Naive thymus-derived CD8-positive, alpha-beta T cell (primary cell): ENCODE results near the gene NISCH. TPM values are rescaled to one million over a fixed set of nuclear protein-coding genes. Genes with fewer than 3 reads are reported as not detected.

Source experiments
- ATAC-seq, 2 donors: fragments of 150-1000 bp; cut with Tn5 transposase in 1 of 2; sonication (Bioruptor Pico), chemical (Tn5 transposase) in 1 of 2; 1 replicate in 1 of 2; 2 replicates in 1 of 2; pipeline ENCODE4 v1.10.0; 2021; ENCODE audit warnings: mild to moderate bottlenecking in 2 of 2, moderate library complexity in 2 of 2
- POLR2A ChIA-PET: fragments of 350-600 bp; sonication (Branson Sonifier 250); formaldehyde crosslinking; loops from one replicate; lab custom pipeline; 2021; ENCODE audit warnings: antibody characterized with exemption; lab: Charles Lee
- DNase-seq, 10 donors: peaks; one replicate each; pipeline versions ENCODE4 v3.0.0 to v3.0.0-alpha.2; 2020 to 2022
- H3K27ac Mint-ChIP-seq, 10 donors: one replicate each; pipeline ENCODE4 v1.8.0; 2020 to 2022; ENCODE audit warnings: mild to moderate bottlenecking in 10 of 10, mixed read lengths in 10 of 10, moderate library complexity in 4 of 10, inconsistent platforms in 1 of 10
- H3K27me3 Mint-ChIP-seq, 5 donors: one replicate each; pipeline ENCODE4 v1.8.0; 2021 to 2022; ENCODE audit warnings: mixed read lengths in 5 of 5
- H3K36me3 Mint-ChIP-seq, 3 donors: one replicate each; pipeline ENCODE4 v1.8.0; 2020 to 2022; ENCODE audit warnings: mixed read lengths in 3 of 3, mild to moderate bottlenecking in 2 of 3, inconsistent platforms in 1 of 3
- H3K4me1 Mint-ChIP-seq, 4 donors: one replicate each; pipeline ENCODE4 v1.8.0; 2021 to 2022; ENCODE audit warnings: mixed read lengths in 4 of 4
- H3K4me3 Mint-ChIP-seq, 10 donors: one replicate each; pipeline ENCODE4 v1.8.0; 2020 to 2022; ENCODE audit warnings: mild to moderate bottlenecking in 10 of 10, mixed read lengths in 10 of 10, moderate library complexity in 6 of 10, inconsistent platforms in 1 of 10
- H3K9me3 Mint-ChIP-seq, 9 donors: one replicate each; pipeline ENCODE4 v1.8.0; 2020 to 2022; ENCODE audit warnings: mixed read lengths in 9 of 9, mild to moderate bottlenecking in 3 of 9, inconsistent platforms in 1 of 9, moderate library complexity in 1 of 9
- polyA plus RNA-seq, 3 donors: library from polyadenylated mRNA; unstranded; fragments of 300-500 nt; fragmentation: Illumina TruSeq; gene quantifications; one replicate each; pipeline ENCODE4 v1.2.3, GENCODE V29; 2021
- total RNA-seq, 8 experiments: library from RNA in 2 of 8; stranded (reverse) in 2 of 8; gene quantifications; one replicate each; pipeline ENCODE4 v1.2.3 and lab custom pipeline; 2021 to 2026

Gene NISCH
- total and polyA plus RNA-seq, 5 experiments from 2014 or later = 17.8 to 191 (median 30.1) TPM

DNA sequence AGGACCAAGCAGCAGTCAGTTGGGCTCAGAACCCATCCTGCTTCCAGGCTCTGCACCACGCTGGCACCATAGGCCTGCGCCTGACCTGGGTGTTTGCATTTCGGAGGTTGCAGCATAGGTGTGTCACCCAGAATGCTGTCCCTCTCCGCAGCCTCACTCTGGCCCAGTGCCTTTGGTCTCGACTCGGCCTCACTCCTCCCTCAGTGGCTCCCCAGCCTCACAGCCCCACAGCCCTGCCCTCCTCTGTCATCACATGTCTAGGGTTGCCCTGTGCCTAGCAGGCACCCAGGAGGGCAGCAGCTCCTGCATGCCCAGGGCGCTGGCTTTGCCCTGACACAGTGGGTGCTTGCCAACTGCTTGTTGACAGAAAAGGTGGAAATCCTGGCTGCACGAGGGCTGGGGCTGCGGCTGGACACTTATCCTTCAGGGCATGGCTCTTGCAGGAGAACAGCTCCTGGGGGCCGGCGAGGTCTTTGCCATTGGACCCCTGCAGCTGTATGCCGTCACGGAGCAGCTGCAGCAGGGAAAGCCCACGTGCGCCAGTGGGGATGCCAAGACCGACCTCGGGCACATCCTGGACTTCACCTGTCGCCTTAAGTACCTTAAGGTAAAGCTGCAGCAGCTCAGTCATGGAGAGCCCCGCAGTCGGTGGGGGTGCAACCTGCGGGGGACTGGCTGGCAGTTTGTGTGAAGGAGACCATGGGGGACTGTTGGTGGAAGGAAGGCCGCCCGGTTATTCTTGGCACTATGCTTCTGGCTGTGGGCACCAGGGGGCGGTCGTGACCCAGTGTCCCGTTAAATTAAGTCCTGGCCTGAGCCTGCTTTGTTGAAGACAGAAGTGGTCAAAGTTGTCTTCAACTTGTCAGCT, 16.2 kb downstream of the NISCH start:
- Mint-ChIP-seq H3K9me3 (no peaks in the 10 kb centered on the region), H3K27me3 (no peaks in the 10 kb centered on the region), H3K4me3 (no peak overlapping the region), H3K27ac (peak overlapping the region in 1 of 10 donors; percentile 44), H3K36me3 (peaks cover 0 to 74% (median 2%) of the 10 kb centered on the region in 3 donors), H3K4me1 (peaks cover 0 to 6% (median under 1%) of the 10 kb centered on the region in 4 donors)
- ATAC-seq = peak; percentile 35 to 36
- POLR2A ChIA-PET = no interaction called here
- DNase-seq = peak in 3 of 10 donors; percentile 17 to 60 (median 20)

DNA sequence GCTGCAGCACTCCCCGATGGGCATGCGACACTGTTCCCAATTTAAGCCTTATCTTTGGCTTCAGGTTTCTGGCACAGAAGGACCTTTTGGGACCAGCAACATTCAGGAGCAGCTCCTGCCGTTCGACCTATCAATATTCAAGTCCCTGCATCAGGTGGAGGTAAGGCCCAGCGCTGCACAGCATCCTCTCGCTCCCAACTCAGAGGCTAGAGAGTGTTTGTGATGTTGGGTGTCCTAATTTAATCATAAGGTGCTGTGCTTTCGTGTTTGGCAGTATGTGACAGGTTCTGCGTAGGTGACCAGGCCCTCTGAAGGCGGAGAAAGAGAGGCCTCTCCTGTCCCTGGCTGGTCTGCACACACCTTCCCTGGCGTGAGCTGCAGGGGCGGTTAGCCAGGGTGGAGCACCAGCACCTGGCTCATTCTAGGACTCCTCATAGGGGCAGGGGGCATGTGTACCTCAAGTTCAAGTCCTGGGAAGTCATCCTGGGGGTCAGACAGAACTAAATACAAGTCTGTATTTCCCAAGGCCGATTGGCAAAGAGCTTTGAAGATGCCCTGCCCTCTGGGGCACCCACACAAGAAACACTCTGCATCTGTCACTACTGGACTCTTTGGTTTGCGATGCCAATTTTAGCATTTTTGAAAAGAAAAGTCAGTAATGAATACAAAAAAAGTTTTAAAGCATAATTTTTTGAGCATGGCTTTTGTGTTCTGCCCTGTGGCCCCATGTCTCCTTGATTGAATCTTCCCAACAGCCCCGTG, 17.0 kb downstream of the NISCH start:
- DNase-seq (no peak), ATAC-seq (no peak)
- H3K4me1 Mint-ChIP-seq = peaks cover 0 to 5% (median under 1%) of the 10 kb centered on the region in 4 donors
- peak overlapping the region in 2 of 10 donors; percentile 12 to 44 for H3K27ac Mint-ChIP-seq
- no peaks in the 10 kb centered on the region for H3K9me3 Mint-ChIP-seq
- no peaks in the 10 kb centered on the region for H3K27me3 Mint-ChIP-seq
- peaks cover 0 to 78% (median 2%) of the 10 kb centered on the region in 3 donors for H3K36me3 Mint-ChIP-seq
- POLR2A ChIA-PET = no interaction called here
- no peak overlapping the region for H3K4me3 Mint-ChIP-seq

DNA sequence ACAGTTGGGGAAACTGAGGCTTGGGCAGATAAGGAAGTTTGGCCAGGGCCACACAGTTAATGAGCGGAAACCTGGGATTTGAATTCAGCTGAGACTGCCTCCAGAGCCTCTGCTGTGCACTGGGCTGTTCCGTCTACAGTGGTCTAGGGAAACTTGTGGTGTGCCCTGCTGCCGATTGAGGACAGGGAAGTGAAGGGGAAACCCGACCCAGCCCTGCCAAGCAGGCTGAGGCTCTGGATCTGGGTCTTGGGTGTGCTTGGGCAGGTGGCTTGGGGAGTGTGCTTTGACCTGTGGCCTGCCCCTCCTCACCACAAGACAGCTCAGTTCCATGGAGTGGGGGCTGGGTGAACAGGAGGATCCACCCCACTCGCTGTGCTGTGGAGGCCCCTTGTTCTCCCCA, 17.6 kb downstream of the NISCH start:
- Mint-ChIP-seq H3K27ac (no peak overlapping the region), H3K36me3 (peaks cover 0 to 82% (median 3%) of the 10 kb centered on the region in 3 donors), H3K9me3 (no peaks in the 10 kb centered on the region), H3K27me3 (no peaks in the 10 kb centered on the region), H3K4me3 (no peak overlapping the region), H3K4me1 (peaks cover 0 to 5% (median under 1%) of the 10 kb centered on the region in 4 donors)
- no peak for ATAC-seq
- POLR2A ChIA-PET = no interaction called here
- peak in 1 of 10 donors; percentile 32 for DNase-seq

DNA sequence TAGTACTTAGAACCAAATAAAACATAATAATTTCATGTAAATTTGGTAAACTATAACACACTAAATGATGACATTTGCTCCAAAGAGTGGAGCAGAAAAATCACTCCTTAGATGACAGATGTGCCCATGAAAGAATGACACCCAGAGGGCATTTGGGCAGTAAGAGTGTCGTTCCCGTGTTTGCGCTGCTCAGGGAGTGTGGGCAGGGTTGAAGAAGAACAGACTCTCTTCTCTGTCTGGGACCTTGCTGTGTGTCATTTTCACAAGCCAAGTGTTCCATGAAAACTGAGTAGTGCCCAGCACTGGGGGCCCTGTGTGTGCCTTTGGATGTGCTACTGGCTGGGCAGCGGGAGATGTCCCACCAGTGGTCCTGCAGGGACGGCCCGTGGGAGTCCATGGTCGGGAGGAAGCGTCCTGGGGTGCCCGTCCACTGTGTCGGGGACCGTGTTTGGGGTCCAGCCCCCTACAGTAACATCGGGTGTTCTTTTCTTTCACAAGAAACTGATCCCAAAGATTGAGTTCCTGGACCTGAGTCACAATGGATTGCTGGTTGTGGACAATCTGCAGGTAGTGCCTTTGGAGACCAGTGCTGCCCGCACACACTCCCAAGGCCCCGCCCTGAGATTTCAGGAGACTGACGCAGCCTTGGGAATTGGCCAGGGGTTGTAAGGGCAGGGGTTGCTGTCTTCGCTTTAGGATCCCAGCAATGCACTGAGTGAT, 21.8 kb downstream of the NISCH start:
- Mint-ChIP-seq H3K27ac (no peak overlapping the region), H3K27me3 (no peaks in the 10 kb centered on the region), H3K4me1 (no peaks in the 10 kb centered on the region), H3K9me3 (no peaks in the 10 kb centered on the region), H3K36me3 (peaks cover 0 to 83% (median 8%) of the 10 kb centered on the region in 3 donors), H3K4me3 (no peak overlapping the region)
- POLR2A ChIA-PET = no interaction called here
- DNase-seq (peak in 1 of 10 donors; percentile 36), ATAC-seq (no peak)

DNA sequence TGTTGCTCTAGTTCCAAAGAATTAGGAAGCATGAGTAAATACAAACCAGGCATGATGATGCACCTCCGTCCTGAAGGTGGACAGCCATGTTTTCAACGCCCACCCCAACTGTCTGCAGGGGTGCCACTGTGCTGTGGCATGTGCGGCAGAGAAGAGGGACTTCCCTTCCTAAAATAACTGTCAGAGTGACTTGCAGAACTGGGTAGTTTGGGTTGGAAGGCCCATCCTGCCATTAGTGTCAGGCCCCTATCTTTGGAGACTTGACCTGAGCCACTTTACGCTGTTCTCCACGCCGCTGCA, 22.3 kb downstream of the NISCH start:
- Mint-ChIP-seq H3K4me3 (no peak overlapping the region), H3K9me3 (no peaks in the 10 kb centered on the region), H3K36me3 (peaks cover 0 to 82% (median 8%) of the 10 kb centered on the region in 3 donors), H3K4me1 (no peaks in the 10 kb centered on the region), H3K27ac (no peak overlapping the region), H3K27me3 (no peaks in the 10 kb centered on the region)
- POLR2A ChIA-PET = no interaction called here
- no peak for DNase-seq
- no peak for ATAC-seq

DNA sequence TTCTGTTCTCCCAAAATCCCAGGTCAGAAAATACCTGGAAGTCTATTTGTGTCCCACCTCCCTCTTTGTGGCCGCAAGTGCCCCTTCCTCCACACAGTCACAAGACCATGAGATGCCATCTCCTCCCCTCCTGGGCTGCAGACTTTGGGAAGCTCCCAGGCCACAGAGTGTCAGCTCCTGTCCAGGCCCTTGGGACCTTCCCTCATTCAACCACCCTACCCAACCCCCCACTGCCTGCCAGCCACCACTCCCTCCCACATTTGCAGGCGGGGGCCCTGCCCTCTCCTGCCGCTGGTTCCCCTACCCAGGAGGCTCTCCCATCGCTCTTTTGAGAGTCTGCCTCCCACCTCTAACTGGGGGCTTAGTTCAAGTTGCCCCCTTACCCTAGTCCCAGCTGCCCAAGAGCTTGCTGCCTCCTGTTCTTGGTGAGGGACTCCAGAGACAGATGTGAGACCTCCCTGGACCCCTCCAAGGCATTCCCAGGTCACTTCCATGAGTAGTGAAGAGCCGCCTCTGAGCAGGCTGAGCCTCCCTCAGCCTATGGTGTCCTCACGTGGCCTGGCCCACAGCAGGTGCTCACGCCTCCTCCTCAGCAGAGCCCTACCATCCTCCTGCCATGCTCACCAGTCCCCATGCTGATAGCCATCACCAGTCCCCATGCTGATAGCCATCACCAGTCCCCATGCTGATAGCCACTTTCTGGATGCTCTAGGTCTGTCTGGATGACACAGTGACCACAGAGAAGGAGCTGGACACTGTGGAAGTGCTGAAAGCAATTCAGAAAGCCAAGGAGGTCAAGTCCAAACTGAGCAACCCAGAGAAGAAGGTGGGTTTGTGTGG, 23.9 kb downstream of the NISCH start:
- DNase-seq (peak in 1 of 10 donors; percentile 45), ATAC-seq (no peak)
- no peaks in the 10 kb centered on the region for H3K27me3 Mint-ChIP-seq
- H3K4me1 Mint-ChIP-seq = no peaks in the 10 kb centered on the region
- peaks cover 0 to 75% (median 9%) of the 10 kb centered on the region in 3 donors for H3K36me3 Mint-ChIP-seq
- peak overlapping the region in 1 of 10 donors; percentile 14 for H3K4me3 Mint-ChIP-seq
- POLR2A ChIA-PET = interaction anchor here (0.6 kb wide), 1 partner anchor 83 kb away, joined by 9 read pairs; no protein-coding TSS in a partner anchor
- peak overlapping the region in 5 of 10 donors; percentile 29 to 62 (median 50) for H3K27ac Mint-ChIP-seq
- H3K9me3 Mint-ChIP-seq = no peaks in the 10 kb centered on the region

DNA sequence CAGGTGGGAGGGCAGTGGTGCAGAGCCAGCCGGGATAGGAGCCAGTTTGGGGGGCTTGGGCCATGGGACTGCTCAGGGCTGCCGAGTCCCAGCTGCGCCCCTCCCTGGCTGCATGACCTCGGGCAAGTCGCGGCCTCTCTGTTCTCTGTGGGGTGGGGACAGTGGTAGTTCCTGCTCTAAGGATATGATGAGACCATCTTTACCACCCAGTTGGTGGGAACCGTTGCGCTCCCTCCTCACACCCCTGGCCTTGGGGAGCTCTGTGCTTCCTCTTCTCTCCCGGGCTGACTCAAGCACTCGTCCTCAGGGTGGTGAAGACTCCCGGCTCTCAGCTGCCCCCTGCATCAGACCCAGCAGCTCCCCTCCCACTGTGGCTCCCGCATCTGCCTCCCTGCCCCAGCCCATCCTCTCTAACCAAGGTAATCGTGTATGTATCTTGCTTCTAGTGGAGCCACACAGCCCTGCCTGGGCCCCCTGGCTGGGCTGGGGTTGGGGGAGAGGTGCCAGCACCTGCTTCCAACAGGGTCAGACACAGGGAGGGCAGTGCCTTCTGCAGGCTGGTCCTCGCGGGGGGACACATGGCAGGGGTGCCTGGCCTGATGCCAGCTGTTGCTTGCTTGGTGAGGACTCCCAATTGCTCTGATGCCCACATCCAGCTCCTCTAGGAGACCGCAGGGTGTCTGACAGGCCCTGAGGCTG, 24.6 kb downstream of the NISCH start:
- no peak for DNase-seq
- ATAC-seq = no peak
- H3K27ac Mint-ChIP-seq = peak overlapping the region in 2 of 10 donors; percentile 29 to 53
- no peaks in the 10 kb centered on the region for H3K4me1 Mint-ChIP-seq
- POLR2A ChIA-PET = interaction anchor here (0.6 kb wide), 1 partner anchor 84 kb away, joined by 9 read pairs; no protein-coding TSS in a partner anchor
- no peak overlapping the region for H3K4me3 Mint-ChIP-seq
- peaks cover 0 to 70% (median 9%) of the 10 kb centered on the region in 3 donors for H3K36me3 Mint-ChIP-seq
- no peaks in the 10 kb centered on the region for H3K27me3 Mint-ChIP-seq
- no peaks in the 10 kb centered on the region for H3K9me3 Mint-ChIP-seq

DNA sequence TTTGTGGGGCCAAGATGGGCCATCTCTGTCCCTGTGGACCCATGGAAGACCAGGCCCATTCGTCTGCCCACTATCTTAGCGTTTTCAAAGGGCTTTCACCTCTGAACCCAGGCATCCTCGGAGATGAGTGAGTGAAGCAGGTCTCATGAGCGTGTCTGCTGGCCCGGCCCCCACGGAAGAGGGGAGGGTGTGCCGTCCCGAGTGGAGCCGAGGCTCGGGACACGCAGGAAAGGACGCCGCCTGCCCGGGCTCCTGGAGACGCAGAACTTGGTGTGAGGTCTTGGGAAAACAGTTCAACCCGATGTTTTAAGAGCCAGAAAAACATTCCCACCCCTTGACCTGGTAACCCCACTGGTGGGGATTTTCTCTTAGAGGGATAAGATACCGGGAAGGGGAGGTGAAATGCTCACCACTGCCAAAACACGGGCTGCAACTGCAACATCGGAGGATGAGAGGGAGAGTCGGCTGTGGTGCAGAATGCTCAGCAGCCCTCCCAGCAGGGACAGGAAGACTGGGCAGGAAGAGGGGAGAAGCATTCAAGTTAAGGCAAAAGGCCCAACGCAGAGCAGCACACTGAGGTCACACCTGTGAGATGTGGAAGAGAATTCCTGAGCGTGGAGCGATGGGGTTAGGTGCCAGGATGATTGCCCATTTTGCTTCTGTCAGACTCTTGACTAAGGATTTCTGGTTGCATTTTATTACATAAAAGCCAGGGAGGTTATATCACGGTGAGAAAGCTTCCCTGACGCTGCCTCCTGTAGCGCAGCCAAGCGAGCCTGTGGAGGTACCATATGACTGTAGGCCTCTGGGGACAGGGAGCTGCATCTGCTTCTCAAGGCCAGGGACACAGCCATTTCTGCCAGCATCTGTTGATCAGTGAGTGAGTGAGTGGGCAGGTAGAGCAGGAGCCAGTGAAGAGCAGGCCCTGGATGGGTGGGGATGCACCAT, 25.6 kb downstream of the NISCH start:
- Mint-ChIP-seq H3K27me3 (no peaks in the 10 kb centered on the region), H3K9me3 (no peaks in the 10 kb centered on the region), H3K36me3 (peaks cover 0 to 62% (median 11%) of the 10 kb centered on the region in 3 donors), H3K4me3 (no peak overlapping the region), H3K4me1 (no peaks in the 10 kb centered on the region), H3K27ac (peak overlapping the region in 2 of 10 donors; percentile 41 to 84)
- no peak for DNase-seq
- peak in 1 of 2 donors; percentile 13 for ATAC-seq
- POLR2A ChIA-PET = no interaction called here

DNA sequence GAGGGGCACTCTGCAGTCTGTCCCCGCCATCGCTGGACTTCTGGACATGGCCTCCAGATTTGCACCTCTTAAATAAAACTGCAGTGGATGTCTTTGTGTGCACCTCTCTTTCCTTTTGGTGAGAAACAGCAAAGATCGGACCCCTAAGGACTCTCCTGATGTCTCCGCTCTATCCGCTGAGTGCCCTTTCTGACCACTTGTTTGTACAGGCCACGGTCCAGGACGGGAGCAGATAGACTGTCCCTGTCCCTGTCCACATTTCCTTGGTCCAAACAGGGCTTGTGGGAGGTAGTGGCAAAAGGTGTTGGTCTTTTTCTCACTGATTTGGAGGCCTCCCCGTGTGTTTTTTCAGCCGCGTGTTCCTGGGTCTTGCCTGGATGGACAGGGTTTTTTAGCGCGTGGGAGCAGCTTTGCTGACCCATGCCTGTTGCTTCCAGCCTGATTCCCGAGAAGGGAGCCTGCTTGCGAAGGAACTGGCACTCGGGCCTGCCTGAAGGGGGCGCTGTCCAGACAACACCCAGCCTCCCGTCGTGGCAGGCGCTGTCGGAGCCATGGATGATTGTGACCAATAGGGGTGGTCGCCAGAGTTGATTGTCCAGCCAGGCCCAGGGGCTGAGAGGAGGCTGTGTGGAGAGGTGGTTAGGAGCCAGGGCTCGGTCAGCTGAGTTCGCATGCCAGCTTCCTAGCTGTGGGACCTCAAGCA, 26.6 kb downstream of the NISCH start:
- Mint-ChIP-seq H3K36me3 (peaks cover 0 to 64% (median 11%) of the 10 kb centered on the region in 3 donors), H3K9me3 (no peaks in the 10 kb centered on the region), H3K27ac (peak overlapping the region in 1 of 10 donors; percentile 84), H3K27me3 (no peaks in the 10 kb centered on the region), H3K4me3 (no peak overlapping the region), H3K4me1 (no peaks in the 10 kb centered on the region)
- POLR2A ChIA-PET = no interaction called here
- DNase-seq (peak in 2 of 10 donors; percentile 16 to 26), ATAC-seq (no peak)

DNA sequence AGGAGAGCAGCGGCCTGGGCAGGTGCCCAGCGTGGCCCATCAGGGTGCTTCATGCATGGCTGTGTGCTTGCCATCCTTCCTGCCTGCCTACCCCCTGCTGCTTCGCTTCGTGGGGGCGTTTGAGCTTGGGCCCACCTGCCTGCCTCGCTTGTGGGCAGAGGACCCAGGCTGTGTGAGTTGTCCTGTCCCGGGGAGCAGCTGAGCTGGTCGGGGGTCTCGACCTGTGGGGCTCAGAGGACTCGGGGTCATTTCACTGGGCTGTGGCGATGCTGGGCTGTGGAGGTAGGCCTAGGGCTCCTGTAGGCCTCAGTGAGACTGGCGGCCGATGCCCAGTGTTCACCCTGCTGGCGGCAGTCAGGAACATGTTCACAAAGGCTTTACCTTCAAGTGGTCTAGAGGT, 27.7 kb downstream of the NISCH start:
- peaks cover 0 to 2% (median 0%) of the 10 kb centered on the region in 4 donors for H3K4me1 Mint-ChIP-seq
- no peaks in the 10 kb centered on the region for H3K9me3 Mint-ChIP-seq
- no peaks in the 10 kb centered on the region for H3K27me3 Mint-ChIP-seq
- H3K4me3 Mint-ChIP-seq = no peak overlapping the region
- POLR2A ChIA-PET = no interaction called here
- H3K27ac Mint-ChIP-seq = peak overlapping the region in 1 of 10 donors; percentile 74
- no peak for ATAC-seq
- H3K36me3 Mint-ChIP-seq = peaks cover 0 to 63% (median 13%) of the 10 kb centered on the region in 3 donors
- no peak for DNase-seq
